Calu3 (cell line): Measurements from ENCODE around the gene ATIC. TPM values are rescaled to one million over a fixed set of nuclear protein-coding genes. Genes with fewer than 3 reads are reported as not detected.
A peak's percentile ranks its signal among the peaks of the same experiment; 100 is the strongest.

Source experiments
- BruUV-seq: library from RNA; stranded (reverse); fragments of 400-500 nt; replicated peaks from 2 replicates; lab custom pipeline; 2021; lab: Mats Ljungman, UMichigan
- CTCF ChIA-PET: fragments of 300-600 bp; sonication (Branson Sonifier 250); formaldehyde crosslinking; loops from one replicate; lab custom pipeline; 2022; ENCODE audit warnings: antibody characterized with exemption; lab: Charles Lee
- DNase-seq: peaks from one replicate; pipeline ENCODE4 v3.0.0; 2022
- H3K27ac Mint-ChIP-seq: one replicate; pipeline ENCODE4 v1.8.0; 2022; ENCODE audit warnings: mixed read lengths; ENCODE audit not compliant: unreplicated experiment
- H3K27me3 Mint-ChIP-seq: one replicate; pipeline ENCODE4 v1.8.0; 2022; ENCODE audit warnings: mixed read lengths; ENCODE audit not compliant: unreplicated experiment
- H3K36me3 Mint-ChIP-seq: one replicate; pipeline ENCODE4 v1.8.0; 2022; ENCODE audit warnings: mild to moderate bottlenecking, moderate library complexity, mixed read lengths; ENCODE audit not compliant: insufficient read depth, unreplicated experiment
- H3K4me1 Mint-ChIP-seq: one replicate; pipeline ENCODE4 v1.8.0; 2022; ENCODE audit warnings: mild to moderate bottlenecking, low read depth, mixed read lengths; ENCODE audit not compliant: unreplicated experiment
- H3K4me3 Mint-ChIP-seq: one replicate; pipeline ENCODE4 v1.8.0; 2022; ENCODE audit warnings: mild to moderate bottlenecking, low read depth, moderate library complexity, mixed read lengths; ENCODE audit not compliant: unreplicated experiment
- H3K9me3 Mint-ChIP-seq: one replicate; pipeline ENCODE4 v1.8.0; 2022; ENCODE audit warnings: low read depth, mixed read lengths; ENCODE audit not compliant: unreplicated experiment
- intact Hi-C: fragments of 100-400 bp; cut with micrococcal nuclease; formaldehyde crosslinking; loops from one replicate; pipeline ENCODE4 v1.10.0; 2022; ENCODE audit not compliant: unreplicated experiment
- total RNA-seq: library from RNA; stranded (reverse); gene quantifications from 2 replicates; pipeline ENCODE4 v1.2.3, GENCODE V29; 2022
- TF ChIP-seq, protein P1 (sequence below): fragments of 200-600 bp; IDR thresholded peaks from one replicate; pipeline ENCODE4 v1.8.0; 2022; ENCODE audit warnings: antibody characterized with exemption; ENCODE audit not compliant: unreplicated experiment

ATIC gene
- total RNA-seq, 1 experiment from 2014 or later, result 219 TPM

DNA sequence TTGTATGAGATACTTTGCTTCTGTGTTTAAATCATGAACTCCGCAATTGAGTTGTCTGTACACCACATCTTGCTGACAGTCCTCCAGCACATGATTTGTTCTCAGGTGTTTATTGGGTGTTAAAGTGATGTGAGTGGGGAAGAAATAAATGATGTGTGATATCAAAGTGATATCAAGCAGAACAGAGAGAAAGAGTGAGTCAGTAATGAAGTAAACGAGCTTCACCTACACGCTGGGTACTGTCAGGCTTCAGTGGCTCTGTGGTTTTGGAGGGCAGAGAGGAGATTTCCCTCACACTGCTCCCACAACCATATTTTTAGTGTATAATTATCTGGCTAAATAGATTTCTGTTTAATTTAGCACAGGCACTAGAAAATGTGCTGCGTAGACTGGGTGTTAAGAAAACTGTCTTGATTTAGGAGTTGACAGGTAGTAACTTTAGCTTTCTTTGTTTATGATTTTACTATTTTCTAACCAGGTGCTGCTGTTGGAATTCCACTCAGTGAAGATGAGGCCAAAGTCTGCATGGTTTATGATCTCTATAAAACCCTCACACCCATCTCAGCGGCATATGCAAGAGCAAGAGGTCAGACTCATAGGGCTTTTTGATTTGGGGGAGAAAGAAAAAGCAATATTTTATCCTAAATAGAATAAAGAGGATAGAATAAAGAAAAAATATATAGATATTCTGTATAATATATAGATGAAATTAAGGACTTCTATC lies 21.2 kb downstream of the ATIC start:
- no TSS peak for BruUV-seq
- H3K27me3 Mint-ChIP-seq, result no peaks in the 10 kb centered on the region
- CTCF ChIA-PET, result no interaction called here
- peaks cover 18% of the 10 kb centered on the region for H3K4me1 Mint-ChIP-seq
- H3K36me3 Mint-ChIP-seq, result peaks cover 63% of the 10 kb centered on the region
- intact Hi-C loops, result no loop called here
- no peak overlapping the region for H3K4me3 Mint-ChIP-seq
- TF ChIP-seq, protein P1, sequence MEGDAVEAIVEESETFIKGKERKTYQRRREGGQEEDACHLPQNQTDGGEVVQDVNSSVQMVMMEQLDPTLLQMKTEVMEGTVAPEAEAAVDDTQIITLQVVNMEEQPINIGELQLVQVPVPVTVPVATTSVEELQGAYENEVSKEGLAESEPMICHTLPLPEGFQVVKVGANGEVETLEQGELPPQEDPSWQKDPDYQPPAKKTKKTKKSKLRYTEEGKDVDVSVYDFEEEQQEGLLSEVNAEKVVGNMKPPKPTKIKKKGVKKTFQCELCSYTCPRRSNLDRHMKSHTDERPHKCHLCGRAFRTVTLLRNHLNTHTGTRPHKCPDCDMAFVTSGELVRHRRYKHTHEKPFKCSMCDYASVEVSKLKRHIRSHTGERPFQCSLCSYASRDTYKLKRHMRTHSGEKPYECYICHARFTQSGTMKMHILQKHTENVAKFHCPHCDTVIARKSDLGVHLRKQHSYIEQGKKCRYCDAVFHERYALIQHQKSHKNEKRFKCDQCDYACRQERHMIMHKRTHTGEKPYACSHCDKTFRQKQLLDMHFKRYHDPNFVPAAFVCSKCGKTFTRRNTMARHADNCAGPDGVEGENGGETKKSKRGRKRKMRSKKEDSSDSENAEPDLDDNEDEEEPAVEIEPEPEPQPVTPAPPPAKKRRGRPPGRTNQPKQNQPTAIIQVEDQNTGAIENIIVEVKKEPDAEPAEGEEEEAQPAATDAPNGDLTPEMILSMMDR, result no peak
- H3K9me3 Mint-ChIP-seq, result no peaks in the 10 kb centered on the region
- no peak for DNase-seq
- H3K27ac Mint-ChIP-seq, result no peak overlapping the region

DNA sequence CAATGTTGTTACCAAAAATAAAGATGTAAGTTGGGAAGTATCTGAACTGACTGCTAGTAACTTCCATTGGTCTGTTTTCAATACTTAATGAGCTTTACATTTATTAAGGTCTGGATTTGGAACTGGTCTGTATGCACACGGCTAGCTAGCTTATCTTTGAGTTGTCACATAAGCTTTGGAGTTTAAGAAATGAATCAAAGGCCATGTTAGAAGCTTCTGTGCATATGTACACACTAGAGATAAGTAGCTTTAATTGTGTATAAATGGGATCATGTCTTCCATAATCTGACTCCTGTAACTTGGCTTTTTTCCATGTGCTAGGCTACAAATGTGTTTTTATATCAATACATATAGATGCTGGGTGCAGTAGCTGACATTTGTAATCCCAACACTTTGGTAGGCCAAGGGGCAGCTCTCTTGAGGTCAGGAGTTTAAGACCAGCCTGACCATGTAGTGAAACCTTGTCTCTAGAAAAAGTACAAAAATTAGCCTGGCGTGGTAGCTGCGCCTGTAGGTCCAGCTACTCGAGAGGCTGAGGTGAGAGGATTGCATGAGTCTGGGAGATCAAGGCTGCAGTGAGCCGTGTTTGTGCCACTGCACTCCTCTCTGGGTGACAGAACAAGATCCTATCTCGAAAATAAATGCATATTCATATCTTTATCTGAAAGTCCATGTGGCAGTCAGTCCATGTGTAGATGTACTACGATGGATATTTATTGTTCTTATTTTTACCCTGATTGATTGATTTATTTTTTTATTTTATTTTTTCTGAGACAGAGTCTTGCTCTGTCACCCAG lies 27.2 kb downstream of the ATIC start:
- no peak for DNase-seq
- H3K27me3 Mint-ChIP-seq, result no peaks in the 10 kb centered on the region
- CTCF ChIA-PET, result interaction anchor here (1.1 kb wide), 1 partner anchor 490 kb away, joined by 3 read pairs; no protein-coding TSS in a partner anchor
- no peaks in the 10 kb centered on the region for H3K9me3 Mint-ChIP-seq
- H3K27ac Mint-ChIP-seq, result no peak overlapping the region
- no peak overlapping the region for H3K4me3 Mint-ChIP-seq
- TF ChIP-seq, protein P1, result no peak
- intact Hi-C loops, result no loop called here
- BruUV-seq, result no TSS peak
- peaks cover 53% of the 10 kb centered on the region for H3K36me3 Mint-ChIP-seq
- H3K4me1 Mint-ChIP-seq, result no peaks in the 10 kb centered on the region

DNA sequence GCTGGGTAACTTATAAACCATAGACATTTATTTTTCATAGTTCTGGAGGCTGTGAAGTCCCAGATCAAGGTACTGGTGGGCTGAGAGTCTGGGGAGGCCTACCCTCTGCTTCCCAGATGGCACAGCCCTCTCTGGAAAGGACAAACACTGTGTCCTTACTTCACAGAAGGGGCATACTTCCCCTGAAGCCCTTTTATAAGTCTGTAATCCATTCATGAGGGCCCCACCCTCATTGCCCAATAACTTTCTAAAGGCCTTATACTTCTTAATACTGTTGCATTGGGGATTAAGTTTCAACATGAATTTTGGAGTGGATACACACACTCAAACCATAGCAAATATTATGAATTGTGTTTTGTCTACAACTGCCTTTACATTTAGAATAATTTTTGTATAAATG lies 36.0 kb downstream of the ATIC start:
- intact Hi-C loops, result no loop called here
- H3K9me3 Mint-ChIP-seq, result no peaks in the 10 kb centered on the region
- H3K36me3 Mint-ChIP-seq, result peaks cover 65% of the 10 kb centered on the region
- CTCF ChIA-PET, result no interaction called here
- DNase-seq, result no peak
- H3K4me1 Mint-ChIP-seq, result no peaks in the 10 kb centered on the region
- no TSS peak for BruUV-seq
- no peaks in the 10 kb centered on the region for H3K27me3 Mint-ChIP-seq
- TF ChIP-seq, protein P1, result no peak
- H3K27ac Mint-ChIP-seq, result no peak overlapping the region
- H3K4me3 Mint-ChIP-seq, result no peak overlapping the region

DNA sequence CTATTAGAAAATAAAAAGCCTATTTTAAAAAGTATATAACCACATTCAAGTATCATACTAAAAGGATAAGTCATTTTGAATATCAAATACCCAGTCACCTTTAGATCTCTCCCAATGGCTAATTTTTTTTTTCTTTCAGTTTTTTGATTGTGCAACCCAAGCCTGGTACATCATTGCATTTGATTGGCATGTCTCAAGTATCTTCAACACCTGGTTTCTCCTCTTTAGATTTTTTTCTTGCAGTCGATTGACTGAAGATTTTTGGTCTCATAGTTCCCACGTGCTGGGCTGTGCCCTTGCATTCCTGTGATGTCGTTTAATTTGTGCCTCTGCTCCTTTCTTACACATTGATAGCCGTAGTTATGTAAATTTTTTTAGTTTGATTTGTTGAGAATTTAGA lies 40.7 kb downstream of the ATIC start:
- Mint-ChIP-seq H3K9me3 (no peaks in the 10 kb centered on the region), H3K4me3 (no peak overlapping the region), H3K4me1 (no peaks in the 10 kb centered on the region), H3K27me3 (no peaks in the 10 kb centered on the region), H3K36me3 (peaks cover 53% of the 10 kb centered on the region), H3K27ac (peak overlapping the region; percentile 36)
- intact Hi-C loops, result no loop called here
- no peak for DNase-seq
- no TSS peak for BruUV-seq
- CTCF ChIA-PET, result no interaction called here
- TF ChIP-seq, protein P1, result no peak
